GM19455 (cell line): ENCODE results near the gene DUOX1.

Experiments used
- ATAC-seq: cut with Tn5 transposase; IDR thresholded peaks from one replicate; pipeline ENCODE4 v1.9.1; 2021; ENCODE audit not compliant: unreplicated experiment

DUOX1 gene

DNA sequence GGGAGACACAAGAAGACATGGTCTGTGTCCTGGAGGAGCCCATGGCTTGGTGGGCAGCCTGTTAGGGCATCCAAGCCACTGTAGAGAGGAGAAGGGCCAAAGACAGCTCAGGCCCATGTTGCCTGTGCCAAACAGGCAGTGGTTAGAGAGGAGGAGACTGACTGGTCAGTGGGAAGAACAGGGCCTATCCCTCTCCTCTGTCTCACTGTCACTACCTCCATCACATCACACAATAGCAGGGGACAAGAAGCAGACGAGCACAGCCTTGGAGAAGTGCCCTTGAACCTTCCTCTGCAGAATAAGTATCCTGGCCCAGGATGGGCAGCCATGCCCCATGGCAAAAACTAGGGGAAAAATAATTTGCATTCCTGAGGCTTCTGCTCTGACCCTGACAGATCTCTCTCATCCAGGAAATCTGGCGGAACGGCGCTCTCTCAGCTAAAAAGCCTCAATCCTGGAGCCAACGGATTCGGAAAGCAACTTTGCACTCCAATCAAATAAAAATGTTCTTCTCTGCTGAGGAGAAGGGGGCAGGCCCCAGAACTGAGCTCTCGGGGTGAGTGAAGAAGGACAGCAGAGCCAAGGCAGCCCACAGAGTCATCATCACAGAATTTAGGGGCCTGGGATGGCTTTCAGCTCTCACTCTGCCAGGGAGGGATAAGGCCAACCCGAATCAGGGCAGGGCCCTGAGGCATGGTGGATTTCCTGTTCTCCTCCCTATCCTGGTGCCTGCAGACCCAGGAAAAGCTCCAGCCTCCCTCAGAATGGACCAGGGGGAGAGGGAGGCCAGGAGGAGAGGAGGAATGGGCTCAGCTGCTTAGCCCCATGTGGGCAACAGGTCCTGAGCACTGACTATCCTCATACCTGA lies 56.3 kb downstream of the DUOX1 start:
- ATAC-seq: no peak

- ATAC-seq: no peak
Measured at GRCh38 chr15:45186771-45187577, 57.2 kb downstream of the DUOX1 start.

- no peak for ATAC-seq
Measured at GRCh38 chr15:45187578-45187893, 57.7 kb downstream of the DUOX1 start.

DNA sequence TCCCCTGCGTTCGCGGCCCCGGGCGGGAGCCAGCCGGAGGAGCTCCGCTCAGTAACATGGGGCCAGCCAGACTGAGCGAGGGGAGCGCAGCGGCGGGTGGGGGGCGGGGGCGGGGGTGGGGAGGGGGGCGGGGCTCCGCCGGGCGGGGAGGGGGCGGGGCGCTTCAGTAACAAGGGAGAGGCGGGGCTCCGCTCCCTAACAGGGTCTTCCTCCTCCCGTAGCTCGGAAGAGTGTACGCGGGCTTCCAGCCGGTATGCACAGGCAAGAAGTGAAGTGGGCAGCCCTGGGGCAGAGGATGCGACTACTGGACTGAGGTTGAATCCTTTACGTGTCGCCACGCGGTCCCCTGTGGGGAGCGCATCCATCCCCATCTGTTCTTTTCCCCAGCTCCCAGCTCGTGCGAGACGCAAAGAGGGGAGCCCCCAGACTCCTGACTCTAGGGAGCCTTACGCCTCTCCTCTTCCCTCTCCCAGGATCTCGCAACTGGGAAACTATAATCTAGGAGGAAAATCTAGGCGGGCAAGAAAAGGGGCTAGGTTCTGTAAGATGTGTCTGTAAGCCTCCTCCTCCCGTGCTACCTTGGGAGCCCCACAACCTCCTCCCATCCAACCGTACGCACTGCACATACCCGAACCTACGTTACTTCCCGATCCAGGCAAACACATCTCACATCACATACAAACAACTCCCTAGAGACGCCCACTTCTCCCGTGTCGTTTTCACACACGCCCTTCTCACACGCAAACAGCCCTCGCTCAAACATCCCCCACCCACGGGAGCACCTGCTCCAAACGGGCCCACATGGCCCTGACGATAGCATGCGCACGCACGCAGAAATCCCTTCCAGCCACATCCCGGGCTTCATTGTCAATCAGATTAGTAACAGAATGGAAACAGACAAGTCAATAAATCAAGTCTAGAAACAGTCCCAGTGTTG lies 58.4 kb downstream of the DUOX1 start, which contains the start of gene SHF:
SHF (minus strand) TSS at position 73 of the 937 bp plus-strand sequence; CDS start at position 58, 15 bp downstream.
- ATAC-seq: no peak

DNA sequence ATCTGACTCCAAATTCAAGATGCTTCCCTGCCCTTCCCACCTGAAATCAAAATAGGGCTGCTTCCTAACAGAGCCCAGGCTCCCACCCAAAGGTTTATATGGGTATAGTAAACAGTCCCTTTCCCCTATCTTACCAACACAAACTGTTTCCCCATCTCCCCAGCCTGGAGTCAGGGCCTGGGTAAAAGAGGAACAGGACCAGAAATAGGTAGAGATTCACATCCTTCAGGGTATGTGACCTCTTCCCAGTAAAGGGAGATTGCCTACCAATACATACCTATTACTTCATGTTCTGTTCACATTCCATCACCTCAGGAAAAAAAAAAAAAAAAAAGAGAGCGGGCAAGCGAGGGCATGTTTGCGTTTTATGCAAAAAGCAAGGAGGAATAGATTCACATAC lies 67.7 kb downstream of the DUOX1 start:
- no peak for ATAC-seq

- peak; percentile 56 for ATAC-seq
Measured at GRCh38 chr15:45198337-45199135, 68.7 kb downstream of the DUOX1 start.

DNA sequence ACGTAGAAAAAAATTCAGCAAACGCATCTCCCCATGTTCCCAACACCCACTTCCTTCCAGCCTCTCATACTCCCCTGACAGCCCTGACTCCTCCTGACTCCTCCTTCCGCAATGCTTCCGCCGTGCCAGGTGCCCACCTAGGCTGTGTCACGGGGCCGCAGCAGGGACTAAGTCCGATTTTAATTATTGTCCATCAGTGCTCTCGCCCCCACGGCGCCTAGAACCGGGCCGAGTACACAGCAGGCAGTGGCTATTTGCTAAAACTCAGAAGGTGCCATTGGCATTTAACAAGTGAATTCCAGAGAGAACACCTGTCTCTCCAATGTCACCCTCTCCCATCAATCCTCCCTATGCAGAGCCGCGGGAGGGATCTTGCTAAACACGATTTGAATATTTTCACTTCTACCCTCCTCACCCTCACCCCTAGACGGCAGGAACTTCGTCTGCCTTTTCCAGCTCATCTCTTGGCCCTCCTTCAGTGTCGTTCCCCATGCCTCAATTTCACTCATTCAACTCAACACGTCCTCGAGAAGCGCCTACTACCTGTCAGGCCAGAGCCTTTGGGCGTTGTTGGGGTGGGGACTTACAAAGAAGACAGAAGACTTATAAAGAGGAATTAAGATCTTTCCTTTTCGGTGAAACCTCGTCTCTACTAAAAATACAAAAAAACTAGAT lies 69.5 kb downstream of the DUOX1 start:
- ATAC-seq: peak; percentile 5

GRCh38 chr15:45200001-45200798 lies 70.4 kb downstream of the DUOX1 start:
- ATAC-seq: peak; percentile 42

- peak; percentile 7 for ATAC-seq
Measured at GRCh38 chr15:45200799-45201556, 71.2 kb downstream of the DUOX1 start.

DNA sequence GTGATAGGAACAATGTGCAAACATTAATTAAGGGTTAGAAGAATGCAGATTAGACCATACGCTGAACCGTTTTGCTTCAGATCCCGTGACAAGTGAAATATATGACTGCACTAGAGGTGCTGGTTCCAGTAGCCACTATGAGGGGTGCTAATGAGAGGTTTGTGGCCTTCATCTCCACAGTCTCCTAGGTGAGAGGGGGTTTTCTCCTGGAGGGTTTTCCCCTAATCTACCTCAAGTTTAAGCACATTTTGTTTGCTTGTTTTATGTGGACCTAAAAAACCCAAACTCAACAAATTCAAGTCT lies 71.7 kb downstream of the DUOX1 start:
- ATAC-seq: no peak

DNA sequence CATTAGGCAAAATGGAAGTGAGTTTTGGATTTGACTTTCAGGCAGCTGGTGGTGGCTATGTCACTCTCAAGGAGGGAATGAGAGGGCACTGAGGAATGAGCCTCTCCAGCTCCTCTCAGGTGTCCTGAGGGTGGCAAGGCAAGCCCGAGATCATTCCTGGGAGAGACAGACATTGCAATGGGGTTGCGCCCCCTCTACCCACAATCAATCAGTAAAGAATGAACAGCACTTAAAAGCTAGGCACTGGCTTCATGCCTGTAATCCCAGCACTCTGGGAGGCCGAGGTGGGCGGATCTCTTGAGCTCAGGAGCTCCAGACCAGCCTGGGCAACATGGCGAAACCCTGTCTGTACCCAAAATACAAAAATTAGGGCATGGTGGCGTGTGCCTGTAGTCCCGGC lies 72.1 kb downstream of the DUOX1 start:
- ATAC-seq: no peak

- no peak for ATAC-seq
Measured at GRCh38 chr15:45203182-45203581, 73.4 kb downstream of the DUOX1 start.

DNA sequence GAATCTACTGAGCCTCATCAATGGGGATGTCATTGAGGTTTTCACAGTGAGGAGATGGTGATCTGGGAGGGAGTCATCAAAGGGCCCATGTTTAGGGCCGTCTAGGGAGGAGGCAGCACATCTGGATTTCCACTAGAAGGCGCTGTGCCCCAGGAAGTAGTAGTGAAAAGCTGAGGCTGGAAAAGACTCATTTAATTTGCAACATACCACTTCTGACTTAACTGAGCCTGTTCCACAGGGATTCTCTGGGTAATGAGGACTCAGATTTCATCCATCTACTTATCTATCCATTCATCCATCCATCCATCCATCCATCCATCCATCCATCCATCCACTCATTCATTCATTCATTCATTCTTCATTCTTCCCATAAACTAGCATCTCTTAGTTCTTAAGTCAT lies 75.4 kb downstream of the DUOX1 start:
- no peak for ATAC-seq

GRCh38 chr15:45212493-45212892 lies 82.7 kb downstream of the DUOX1 start:
- no peak for ATAC-seq
